GM21529 (cell line): ENCODE data around the gene MS4A15.
A peak's percentile ranks its signal among the peaks of the same experiment; 100 is the strongest.
"Not testable (repeated sequence)": the region's sequence is repeated elsewhere in the genome, so short reads cannot be mapped to it uniquely, and the experiment has no call there.

Experiments used
- ATAC-seq: cut with Tn5 transposase; IDR thresholded peaks from one replicate; pipeline ENCODE4 v1.9.1; 2021; ENCODE audit not compliant: unreplicated experiment

The MS4A15 gene

GRCh38 chr11:60756307-60757032, at the start of gene MS4A15:
Gene MS4A15, plus strand, starts transcription at chr11:60756867. Its CDS starts 6,867 bp downstream, at chr11:60763734.
- ATAC-seq = no peak

- ATAC-seq = no peak
Observed at GRCh38 chr11:60706931-60707330, 49.7 kb upstream of the MS4A15 start.

GRCh38 chr11:60710482-60710881, 46.2 kb upstream of the MS4A15 start:
- ATAC-seq = no peak

GRCh38 chr11:60711276-60711675, 45.4 kb upstream of the MS4A15 start:
- no peak for ATAC-seq

- not testable (repeated sequence) for ATAC-seq
Observed at GRCh38 chr11:60713423-60713822, 43.2 kb upstream of the MS4A15 start.

GRCh38 chr11:60717956-60718355, 38.7 kb upstream of the MS4A15 start:
- ATAC-seq = no peak

GRCh38 chr11:60718524-60719316, 37.9 kb upstream of the MS4A15 start:
- ATAC-seq = no peak

GRCh38 chr11:60719391-60719790, 37.3 kb upstream of the MS4A15 start:
- no peak for ATAC-seq

- no peak for ATAC-seq
Observed at GRCh38 chr11:60720460-60720859, 36.2 kb upstream of the MS4A15 start.

GRCh38 chr11:60724420-60724819, 32.2 kb upstream of the MS4A15 start, which contains the start of gene MS4A18:
Gene MS4A18, plus strand, starts transcription at chr11:60724720.
- no peak for ATAC-seq

GRCh38 chr11:60725592-60725991, 31.1 kb upstream of the MS4A15 start:
- ATAC-seq = no peak

GRCh38 chr11:60731586-60731985, 25.1 kb upstream of the MS4A15 start:
- no peak for ATAC-seq

- no peak for ATAC-seq
Observed at GRCh38 chr11:60734279-60734678, 22.4 kb upstream of the MS4A15 start.

- ATAC-seq = no peak
Observed at GRCh38 chr11:60739114-60739513, 17.6 kb upstream of the MS4A15 start.

- ATAC-seq = no peak
Observed at GRCh38 chr11:60740573-60740972, 16.1 kb upstream of the MS4A15 start.

- ATAC-seq = no peak
Observed at GRCh38 chr11:60741421-60741820, 15.2 kb upstream of the MS4A15 start.

GRCh38 chr11:60743058-60743457, 13.6 kb upstream of the MS4A15 start:
- ATAC-seq = no peak

GRCh38 chr11:60744114-60744513, 12.6 kb upstream of the MS4A15 start:
- no peak for ATAC-seq

GRCh38 chr11:60747359-60747873, 9.3 kb upstream of the MS4A15 start:
- ATAC-seq = no peak

- ATAC-seq = no peak
Observed at GRCh38 chr11:60748225-60748624, 8.4 kb upstream of the MS4A15 start.

GRCh38 chr11:60748821-60749220, 7.8 kb upstream of the MS4A15 start:
- ATAC-seq = peak; percentile 79

GRCh38 chr11:60750911-60751310, 5.8 kb upstream of the MS4A15 start:
- ATAC-seq = no peak
